NCI-H2107 treated with DMSO at 0.1 percent for 48 hours (cell line): ENCODE results near the gene PPFIBP2.

Experiments used
- DNase-seq: peaks from one replicate; lab custom pipeline; 2025; ENCODE audit not compliant: unreplicated experiment; lab: John Stamatoyannopoulos, UW

Gene PPFIBP2

GRCh38 chr11:7524462-7525235 lies 10.8 kb downstream of the PPFIBP2 start:
- no peak for DNase-seq

GRCh38 chr11:7525424-7525823 lies 11.6 kb downstream of the PPFIBP2 start:
- no peak for DNase-seq

- DNase-seq = no peak
Measured at GRCh38 chr11:7527029-7527428, 13.2 kb downstream of the PPFIBP2 start.

GRCh38 chr11:7528514-7529049 lies 14.8 kb downstream of the PPFIBP2 start:
- DNase-seq = no peak

- no peak for DNase-seq
Measured at GRCh38 chr11:7530013-7530640, 16.3 kb downstream of the PPFIBP2 start.

- DNase-seq = no peak
Measured at GRCh38 chr11:7531011-7531410, 17.2 kb downstream of the PPFIBP2 start.

GRCh38 chr11:7532405-7533145 lies 18.8 kb downstream of the PPFIBP2 start:
- no peak for DNase-seq

- no peak for DNase-seq
Measured at GRCh38 chr11:7533199-7534041, 19.6 kb downstream of the PPFIBP2 start.

GRCh38 chr11:7534042-7534378 lies 20.2 kb downstream of the PPFIBP2 start:
- DNase-seq = no peak

- no peak for DNase-seq
Measured at GRCh38 chr11:7536100-7536499, 22.3 kb downstream of the PPFIBP2 start.

GRCh38 chr11:7537265-7537664 lies 23.5 kb downstream of the PPFIBP2 start:
- DNase-seq = no peak

- no peak for DNase-seq
Measured at GRCh38 chr11:7538031-7538430, 24.2 kb downstream of the PPFIBP2 start.

GRCh38 chr11:7538466-7539454 lies 25.0 kb downstream of the PPFIBP2 start:
- DNase-seq = no peak

- no peak for DNase-seq
Measured at GRCh38 chr11:7540830-7541555, 27.2 kb downstream of the PPFIBP2 start.

- DNase-seq = no peak
Measured at GRCh38 chr11:7543302-7543701, 29.5 kb downstream of the PPFIBP2 start.

GRCh38 chr11:7544021-7544420 lies 30.2 kb downstream of the PPFIBP2 start:
- DNase-seq = no peak

- no peak for DNase-seq
Measured at GRCh38 chr11:7545611-7546010, 31.8 kb downstream of the PPFIBP2 start.

- no peak for DNase-seq
Measured at GRCh38 chr11:7546324-7546791, 32.6 kb downstream of the PPFIBP2 start.

GRCh38 chr11:7547687-7548086 lies 33.9 kb downstream of the PPFIBP2 start:
- DNase-seq = no peak
